Progenitor cell of endocrine pancreas (in vitro differentiated cells): ENCODE results near the gene MDH1B. TPM values are rescaled to one million over a fixed set of nuclear protein-coding genes. Genes with fewer than 3 reads are reported as not detected.

Source experiments
- DNase-seq: peaks from one replicate; pipeline ENCODE4 v3.0.0; 2021; ENCODE audit warnings: low spot score; ENCODE audit not compliant: unreplicated experiment
- H3K27ac Mint-ChIP-seq: 2 replicates; pipeline ENCODE4 v1.8.0; 2021; ENCODE audit warnings: mild to moderate bottlenecking, moderate library complexity, mixed read lengths
- H3K27me3 Mint-ChIP-seq: 2 replicates; pipeline ENCODE4 v1.8.0; 2021; ENCODE audit warnings: mixed read lengths
- H3K36me3 Mint-ChIP-seq: 2 replicates; pipeline ENCODE4 v1.8.0; 2022; ENCODE audit warnings: mixed read lengths; ENCODE audit not compliant: insufficient read depth
- H3K4me1 Mint-ChIP-seq: 2 replicates; pipeline ENCODE4 v1.8.0; 2021; ENCODE audit warnings: low read depth, mixed read lengths
- H3K4me3 Mint-ChIP-seq: 2 replicates; pipeline ENCODE4 v1.8.0; 2021; ENCODE audit warnings: low read depth, mild to moderate bottlenecking, moderate library complexity, mixed read lengths
- H3K9me3 Mint-ChIP-seq: 2 replicates; pipeline ENCODE4 v1.8.0; 2021; ENCODE audit warnings: low read depth, mixed read lengths
- CTCF ChIP-seq: fragments of 200-600 bp; sonication (generic); IDR thresholded peaks from one replicate; pipeline ENCODE4 v1.5.0; 2021; ENCODE audit warnings: antibody characterized with exemption, mild to moderate bottlenecking; ENCODE audit not compliant: unreplicated experiment
- total RNA-seq: library from RNA; stranded (reverse); gene quantifications from 2 replicates; pipeline ENCODE4 v1.2.1, GENCODE V29; 2021

The MDH1B gene
- total RNA-seq, 1 donor from 2014 or later = 2.8 TPM

- no peaks in the 10 kb centered on the region for H3K9me3 Mint-ChIP-seq
- peaks cover 3% of the 10 kb centered on the region for H3K4me1 Mint-ChIP-seq
- H3K27me3 Mint-ChIP-seq = peaks cover 3% of the 10 kb centered on the region
- DNase-seq = no peak
- no peak for TF ChIP-seq CTCF
- no peak overlapping the region for H3K4me3 Mint-ChIP-seq
- H3K36me3 Mint-ChIP-seq = peaks cover 1% of the 10 kb centered on the region
- H3K27ac Mint-ChIP-seq = no peak overlapping the region
Observed at GRCh38 chr2:206798000-206798399, 32.9 kb upstream of the MDH1B start.

DNA sequence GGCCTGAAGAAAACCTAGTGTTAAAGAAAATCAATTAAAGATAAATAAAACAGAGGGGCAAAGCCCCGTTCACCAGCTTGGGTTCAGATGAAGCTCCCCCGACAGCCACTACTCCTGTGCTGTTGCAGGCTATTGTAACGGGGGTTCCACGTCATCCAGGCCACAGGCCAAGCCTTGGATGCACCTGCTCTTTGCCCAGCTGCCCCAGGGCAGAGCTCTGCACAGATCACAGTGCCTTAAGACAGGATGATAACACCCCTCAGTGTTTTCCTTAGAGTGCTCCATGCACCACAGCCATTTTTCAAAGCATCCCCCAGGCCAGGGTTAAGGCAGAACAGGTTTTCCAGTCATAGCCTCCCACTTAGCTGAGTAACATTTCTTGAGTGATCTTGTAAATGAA, 32.2 kb upstream of the MDH1B start:
- H3K36me3 Mint-ChIP-seq = peaks cover 1% of the 10 kb centered on the region
- H3K9me3 Mint-ChIP-seq = no peaks in the 10 kb centered on the region
- peaks cover under 1% of the 10 kb centered on the region for H3K27me3 Mint-ChIP-seq
- no peak overlapping the region for H3K27ac Mint-ChIP-seq
- TF ChIP-seq CTCF = no peak
- peaks cover 3% of the 10 kb centered on the region for H3K4me1 Mint-ChIP-seq
- no peak overlapping the region for H3K4me3 Mint-ChIP-seq
- no peak for DNase-seq

GRCh38 chr2:206792645-206793044, 27.5 kb upstream of the MDH1B start:
- H3K9me3 Mint-ChIP-seq = no peaks in the 10 kb centered on the region
- no peaks in the 10 kb centered on the region for H3K4me1 Mint-ChIP-seq
- peaks cover 13% of the 10 kb centered on the region for H3K36me3 Mint-ChIP-seq
- no peak for DNase-seq
- no peak overlapping the region for H3K4me3 Mint-ChIP-seq
- H3K27me3 Mint-ChIP-seq = no peaks in the 10 kb centered on the region
- H3K27ac Mint-ChIP-seq = no peak overlapping the region
- no peak for TF ChIP-seq CTCF

GRCh38 chr2:206790311-206790935, 25.3 kb upstream of the MDH1B start:
- no peak for TF ChIP-seq CTCF
- no peaks in the 10 kb centered on the region for H3K27me3 Mint-ChIP-seq
- H3K9me3 Mint-ChIP-seq = no peaks in the 10 kb centered on the region
- DNase-seq = no peak
- H3K4me3 Mint-ChIP-seq = no peak overlapping the region
- no peak overlapping the region for H3K27ac Mint-ChIP-seq
- H3K36me3 Mint-ChIP-seq = peaks cover 16% of the 10 kb centered on the region
- no peaks in the 10 kb centered on the region for H3K4me1 Mint-ChIP-seq

GRCh38 chr2:206784559-206785353, 19.6 kb upstream of the MDH1B start:
- H3K9me3 Mint-ChIP-seq = peaks cover 4% of the 10 kb centered on the region
- peaks cover 22% of the 10 kb centered on the region for H3K36me3 Mint-ChIP-seq
- no peak for TF ChIP-seq CTCF
- H3K27me3 Mint-ChIP-seq = no peaks in the 10 kb centered on the region
- H3K27ac Mint-ChIP-seq = no peak overlapping the region
- no peak for DNase-seq
- H3K4me1 Mint-ChIP-seq = no peaks in the 10 kb centered on the region
- H3K4me3 Mint-ChIP-seq = no peak overlapping the region
